HUDEP-2 (cell line): ENCODE data around the gene ARHGAP28.
"Not testable (repeated sequence)": the region's sequence is repeated elsewhere in the genome, so short reads cannot be mapped to it uniquely, and the experiment has no call there.

Experiments used
- DNase-seq, 76 experiments: peaks; one replicate each; lab custom pipeline; 2025; ENCODE audit not compliant: unreplicated experiment in 76 of 76; lab: John Stamatoyannopoulos, UW

ARHGAP28 gene

GRCh38 chr18:6763524-6763923, 34.0 kb downstream of the ARHGAP28 start:
- DNase-seq, result no peak

GRCh38 chr18:6764382-6764781, 34.9 kb downstream of the ARHGAP28 start:
- DNase-seq, result no peak

GRCh38 chr18:6773777-6774176, 44.3 kb downstream of the ARHGAP28 start:
- DNase-seq, result no peak

GRCh38 chr18:6775237-6775636, 45.7 kb downstream of the ARHGAP28 start:
- no peak for DNase-seq

GRCh38 chr18:6775702-6776101, 46.2 kb downstream of the ARHGAP28 start:
- DNase-seq, result no peak

- DNase-seq, result no peak
These were observed 46.7 kb downstream of the ARHGAP28 start for GRCh38 chr18:6776188-6776587.

- no peak for DNase-seq
These were observed 48.0 kb downstream of the ARHGAP28 start for GRCh38 chr18:6777509-6777908.

GRCh38 chr18:6778459-6779247, 49.1 kb downstream of the ARHGAP28 start:
- no peak for DNase-seq

GRCh38 chr18:6781142-6781714, 51.7 kb downstream of the ARHGAP28 start:
- no peak for DNase-seq

GRCh38 chr18:6781796-6782195, 52.3 kb downstream of the ARHGAP28 start:
- no peak for DNase-seq

- no peak for DNase-seq
These were observed 53.3 kb downstream of the ARHGAP28 start for GRCh38 chr18:6782861-6783260.

GRCh38 chr18:6784046-6784445, 54.5 kb downstream of the ARHGAP28 start:
- DNase-seq, result no peak

- DNase-seq, result no peak
These were observed 55.5 kb downstream of the ARHGAP28 start for GRCh38 chr18:6785001-6785400.

- no peak for DNase-seq
These were observed 55.9 kb downstream of the ARHGAP28 start for GRCh38 chr18:6785411-6785810.

- DNase-seq, result no peak
These were observed 62.9 kb downstream of the ARHGAP28 start for GRCh38 chr18:6792391-6792790.

- DNase-seq, result no peak
These were observed 63.9 kb downstream of the ARHGAP28 start for GRCh38 chr18:6793455-6793854.

GRCh38 chr18:6793986-6794385, 64.5 kb downstream of the ARHGAP28 start:
- no peak for DNase-seq

GRCh38 chr18:6795307-6795706, 65.8 kb downstream of the ARHGAP28 start:
- DNase-seq, result no peak

GRCh38 chr18:6796511-6796910, 67.0 kb downstream of the ARHGAP28 start:
- no peak for DNase-seq

- DNase-seq, result no peak
These were observed 67.7 kb downstream of the ARHGAP28 start for GRCh38 chr18:6797171-6797570.

GRCh38 chr18:6798896-6799295, 69.4 kb downstream of the ARHGAP28 start:
- DNase-seq, result no peak

GRCh38 chr18:6800309-6800708, 70.8 kb downstream of the ARHGAP28 start:
- not testable (repeated sequence) for DNase-seq
